ENCODE measurements around the gene NPAS3.

- TF ChIP-seq POLR2A (IDR thresholded peaks at IDR 0.05; ENCODE audit: low read depth, low read length) (no peak), POLR2AphosphoS5 (IDR thresholded peaks at IDR 0.05; ENCODE audit: low read depth, low read length) (no peak)
These were observed 5.0 kb upstream of the NPAS3 start for GRCh38 chr14:32933629-32934072.
